Measurements from ENCODE around the gene FKBP4.

DNA sequence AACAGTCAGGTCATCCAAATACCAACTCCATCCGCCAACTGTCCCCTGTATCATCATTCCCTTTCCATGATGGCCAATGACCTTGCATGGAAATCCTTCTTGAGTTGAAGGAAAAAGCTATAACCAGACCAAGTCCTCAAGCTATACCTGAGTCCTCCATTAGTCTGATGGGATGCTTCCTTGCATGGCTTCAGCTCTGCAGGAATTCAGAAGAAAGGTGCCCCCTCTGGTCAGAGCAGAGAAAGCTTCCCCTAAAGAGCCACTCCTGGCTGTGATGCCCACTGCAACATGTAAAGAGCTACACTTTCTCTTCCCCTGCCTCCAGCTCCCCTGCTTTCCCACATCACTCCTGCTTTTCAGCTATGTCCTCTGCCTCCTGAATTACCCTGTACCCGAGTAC, 43.1 kb upstream of the FKBP4 start:
- TF ChIP-seq, protein P1, sequence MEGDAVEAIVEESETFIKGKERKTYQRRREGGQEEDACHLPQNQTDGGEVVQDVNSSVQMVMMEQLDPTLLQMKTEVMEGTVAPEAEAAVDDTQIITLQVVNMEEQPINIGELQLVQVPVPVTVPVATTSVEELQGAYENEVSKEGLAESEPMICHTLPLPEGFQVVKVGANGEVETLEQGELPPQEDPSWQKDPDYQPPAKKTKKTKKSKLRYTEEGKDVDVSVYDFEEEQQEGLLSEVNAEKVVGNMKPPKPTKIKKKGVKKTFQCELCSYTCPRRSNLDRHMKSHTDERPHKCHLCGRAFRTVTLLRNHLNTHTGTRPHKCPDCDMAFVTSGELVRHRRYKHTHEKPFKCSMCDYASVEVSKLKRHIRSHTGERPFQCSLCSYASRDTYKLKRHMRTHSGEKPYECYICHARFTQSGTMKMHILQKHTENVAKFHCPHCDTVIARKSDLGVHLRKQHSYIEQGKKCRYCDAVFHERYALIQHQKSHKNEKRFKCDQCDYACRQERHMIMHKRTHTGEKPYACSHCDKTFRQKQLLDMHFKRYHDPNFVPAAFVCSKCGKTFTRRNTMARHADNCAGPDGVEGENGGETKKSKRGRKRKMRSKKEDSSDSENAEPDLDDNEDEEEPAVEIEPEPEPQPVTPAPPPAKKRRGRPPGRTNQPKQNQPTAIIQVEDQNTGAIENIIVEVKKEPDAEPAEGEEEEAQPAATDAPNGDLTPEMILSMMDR (IDR thresholded peaks at IDR 0.05; ENCODE audit: insufficient read depth, low read length, poor library complexity, severe bottlenecking): no peak
- TF ChIP-seq EZH2phosphoT487 (conservative IDR thresholded peaks at IDR 0.05; ENCODE audit: low read length): no peak
